ENCODE measurements around the gene TMCO6. TPM values are rescaled to one million over a fixed set of nuclear protein-coding genes. Genes with fewer than 3 reads are reported as not detected.
A peak's percentile ranks its signal among the peaks of the same experiment; 100 is the strongest.

Gene TMCO6
- 28.7 to 32.6 TPM (median 32.2 TPM) in 3 replicates for total RNA-seq (2021)
- Bru-seq, nascent RNA = percentile 75 among the genes with signal in this experiment
- long read RNA-seq, experiment 1, transcript TMCO6-203 (12 exons, 1,887 nt) = major isoform, 25 of 69 reads
- long read RNA-seq, experiment 1, partial matches to known transcripts = 4 of 69 reads
- long read RNA-seq, experiment 1, other reads (novel, unspliced or antisense) = 37 of 69 reads
- long read RNA-seq, experiment 2, transcript TMCO6-203 (12 exons, 1,887 nt) = major isoform, 7 of 22 reads
- long read RNA-seq, experiment 2, partial matches to known transcripts = 8 of 22 reads
- long read RNA-seq, experiment 2, other reads (novel, unspliced or antisense) = 6 of 22 reads
- long read RNA-seq, experiment 3, transcript TMCO6-203 (12 exons, 1,887 nt) = major isoform, 17 of 34 reads
- long read RNA-seq, experiment 3, partial matches to known transcripts = 0 of 34 reads
- long read RNA-seq, experiment 3, other reads (novel, unspliced or antisense) = 15 of 34 reads

DNA sequence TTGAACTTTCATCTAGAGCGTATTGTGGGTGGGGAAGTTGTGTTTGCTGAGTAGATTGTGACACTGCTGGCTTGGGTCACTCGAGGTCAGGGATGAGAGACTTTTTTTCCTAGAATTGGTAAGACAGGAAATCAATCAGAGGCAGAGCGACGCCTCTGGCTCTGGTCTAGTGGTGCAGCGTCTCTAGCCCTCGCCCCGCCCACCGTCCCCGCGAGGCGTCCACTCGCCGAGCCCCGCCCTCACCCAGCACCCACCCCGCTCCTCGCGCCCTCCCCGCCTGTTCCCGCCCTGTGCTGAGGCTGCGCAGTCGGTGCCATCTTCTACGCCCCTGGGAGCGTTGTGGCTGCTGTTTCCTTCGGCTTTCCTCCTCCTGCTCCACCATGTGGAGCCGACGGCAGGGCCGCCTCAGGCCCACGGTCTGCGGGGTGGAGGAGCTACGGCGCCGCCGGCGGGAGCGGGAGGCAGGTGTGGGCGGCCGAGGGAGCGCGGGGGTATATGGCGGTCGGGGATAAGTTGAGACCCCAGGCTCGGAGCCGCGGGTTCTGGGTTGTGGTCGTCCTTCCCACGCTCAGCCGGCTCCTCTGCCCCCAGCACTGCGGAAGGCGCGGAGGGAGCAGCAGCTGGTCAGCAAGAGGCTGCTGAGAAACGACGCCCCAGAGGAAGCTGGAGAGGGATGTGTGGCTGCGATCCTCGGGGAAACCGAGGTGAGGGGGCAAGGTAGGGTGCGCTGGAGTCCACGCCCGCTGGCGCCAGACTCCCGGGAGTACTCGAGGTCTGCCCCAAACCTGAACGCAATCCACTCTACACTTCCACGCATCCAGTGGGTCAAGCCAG lies at the start of gene TMCO6:
TMCO6 (plus strand) TSS at position 304 of the 834 bp plus-strand sequence; CDS start at position 381, 77 bp downstream.
- Mint-ChIP-seq H3K9me3 (peaks cover 6% of the 10 kb centered on the region), H3K36me3 (peaks cover 20% of the 10 kb centered on the region), H3K4me1 (peaks cover 17% of the 10 kb centered on the region), H3K27me3 (ENCODE audit: low read depth) (peaks cover 2% of the 10 kb centered on the region; the same call in 1 of the 2 replicates), H3K27ac (peak within 1 kb of the TSS; percentile 87), H3K4me3 (peak within 1 kb of the TSS; percentile 88)
- DNase-seq (ENCODE audit: low spot score) = peak; percentile 96
- ChIA-PET POLR2A (interaction anchor here (0.9 to 2.9 kb wide), 4 partner anchors 8 to 92 kb away, joined by 4 to 11 read pairs (median 6); partner anchors contain the start of genes APBB3, EIF4EBP3, IK and NDUFA2), CTCF (interaction anchor here (0.7 to 2.3 kb wide), 7 partner anchors 8 to 397 kb away, joined by 3 to 19 read pairs (median 3); partner anchors contain the start of genes EIF4EBP3, HARS1, HARS2 and IK)
- peak; percentile 97 for ATAC-seq
- TF ChIP-seq OVOL2 (CRISPR knock-in tag; IDR thresholded peaks at IDR 0.05; ENCODE audit: borderline replicate concordance) (no peak), ZNF396 (CRISPR knock-in tag; IDR thresholded peaks at IDR 0.05; ENCODE audit: borderline replicate concordance) (no peak), FOXK1 (CRISPR knock-in tag; IDR thresholded peaks at IDR 0.05) (peak; percentile 77), TP53 (CRISPR knock-in tag; IDR thresholded peaks at IDR 0.05) (0 out of 2 replicates have a peak, but pooled peaks have one; percentile 88), ETV6 (CRISPR knock-in tag; IDR thresholded peaks at IDR 0.05) (peak; percentile 83), ZNF121 (CRISPR knock-in tag; IDR thresholded peaks at IDR 0.05) (no peak), FOXP1 (CRISPR knock-in tag; IDR thresholded peaks at IDR 0.05; ENCODE audit: borderline replicate concordance) (peak; percentile 70; the same call in 1 of the 2 replicates), SMAD3 (CRISPR knock-in tag; IDR thresholded peaks at IDR 0.05; ENCODE audit: borderline replicate concordance) (0 out of 2 replicates have a peak, but pooled peaks have one; percentile 19), NFE2L1 (CRISPR knock-in tag; IDR thresholded peaks at IDR 0.05) (0 out of 2 replicates have a peak, but pooled peaks have one; percentile 16), NR1H2 (CRISPR knock-in tag; IDR thresholded peaks at IDR 0.05) (0 out of 2 replicates have a peak, but pooled peaks have one; percentile 18), CREM (CRISPR knock-in tag; IDR thresholded peaks at IDR 0.05) (0 out of 2 replicates have a peak, but pooled peaks have one; percentile 36), CBFB (CRISPR knock-in tag; IDR thresholded peaks at IDR 0.05; ENCODE audit: low read depth) (0 out of 2 replicates have a peak, but pooled peaks have one; percentile 56), NR3C1 (CRISPR knock-in tag; conservative IDR thresholded peaks at IDR 0.05; ENCODE audit: low read depth) (no peak), CREB1 (CRISPR knock-in tag; IDR thresholded peaks at IDR 0.05) (peak; percentile 75; the same call in 1 of the 2 replicates), MYBL2 (CRISPR knock-in tag; IDR thresholded peaks at IDR 0.05) (peak; percentile 45; the same call in 1 of the 2 replicates), JUN (CRISPR knock-in tag; IDR thresholded peaks at IDR 0.05) (peak; percentile 73; the same call in 1 of the 2 replicates), SP1 (CRISPR knock-in tag; conservative IDR thresholded peaks at IDR 0.05) (peak; percentile 72), PRRX2 (CRISPR knock-in tag; IDR thresholded peaks at IDR 0.05) (no peak)
- TF ChIP-seq, protein P1, sequence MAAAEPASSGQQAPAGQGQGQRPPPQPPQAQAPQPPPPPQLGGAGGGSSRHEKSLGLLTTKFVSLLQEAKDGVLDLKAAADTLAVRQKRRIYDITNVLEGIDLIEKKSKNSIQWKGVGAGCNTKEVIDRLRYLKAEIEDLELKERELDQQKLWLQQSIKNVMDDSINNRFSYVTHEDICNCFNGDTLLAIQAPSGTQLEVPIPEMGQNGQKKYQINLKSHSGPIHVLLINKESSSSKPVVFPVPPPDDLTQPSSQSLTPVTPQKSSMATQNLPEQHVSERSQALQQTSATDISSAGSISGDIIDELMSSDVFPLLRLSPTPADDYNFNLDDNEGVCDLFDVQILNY (CRISPR knock-in tag; IDR thresholded peaks at IDR 0.05) = peak; percentile 95
- TF ChIP-seq, protein P2, sequence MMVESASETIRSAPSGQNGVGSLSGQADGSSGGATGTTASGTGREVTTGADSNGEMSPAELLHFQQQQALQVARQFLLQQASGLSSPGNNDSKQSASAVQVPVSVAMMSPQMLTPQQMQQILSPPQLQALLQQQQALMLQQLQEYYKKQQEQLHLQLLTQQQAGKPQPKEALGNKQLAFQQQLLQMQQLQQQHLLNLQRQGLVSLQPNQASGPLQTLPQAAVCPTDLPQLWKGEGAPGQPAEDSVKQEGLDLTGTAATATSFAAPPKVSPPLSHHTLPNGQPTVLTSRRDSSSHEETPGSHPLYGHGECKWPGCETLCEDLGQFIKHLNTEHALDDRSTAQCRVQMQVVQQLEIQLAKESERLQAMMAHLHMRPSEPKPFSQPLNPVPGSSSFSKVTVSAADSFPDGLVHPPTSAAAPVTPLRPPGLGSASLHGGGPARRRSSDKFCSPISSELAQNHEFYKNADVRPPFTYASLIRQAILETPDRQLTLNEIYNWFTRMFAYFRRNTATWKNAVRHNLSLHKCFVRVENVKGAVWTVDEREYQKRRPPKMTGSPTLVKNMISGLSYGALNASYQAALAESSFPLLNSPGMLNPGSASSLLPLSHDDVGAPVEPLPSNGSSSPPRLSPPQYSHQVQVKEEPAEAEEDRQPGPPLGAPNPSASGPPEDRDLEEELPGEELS (CRISPR knock-in tag; IDR thresholded peaks at IDR 0.05) = peak; percentile 56; the same call in 1 of the 2 replicates
- TF ChIP-seq, protein P3, sequence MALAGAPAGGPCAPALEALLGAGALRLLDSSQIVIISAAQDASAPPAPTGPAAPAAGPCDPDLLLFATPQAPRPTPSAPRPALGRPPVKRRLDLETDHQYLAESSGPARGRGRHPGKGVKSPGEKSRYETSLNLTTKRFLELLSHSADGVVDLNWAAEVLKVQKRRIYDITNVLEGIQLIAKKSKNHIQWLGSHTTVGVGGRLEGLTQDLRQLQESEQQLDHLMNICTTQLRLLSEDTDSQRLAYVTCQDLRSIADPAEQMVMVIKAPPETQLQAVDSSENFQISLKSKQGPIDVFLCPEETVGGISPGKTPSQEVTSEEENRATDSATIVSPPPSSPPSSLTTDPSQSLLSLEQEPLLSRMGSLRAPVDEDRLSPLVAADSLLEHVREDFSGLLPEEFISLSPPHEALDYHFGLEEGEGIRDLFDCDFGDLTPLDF (CRISPR knock-in tag; IDR thresholded peaks at IDR 0.05) = 0 out of 2 replicates have a peak, but pooled peaks have one; percentile 71
- TF ChIP-seq, protein P4, sequence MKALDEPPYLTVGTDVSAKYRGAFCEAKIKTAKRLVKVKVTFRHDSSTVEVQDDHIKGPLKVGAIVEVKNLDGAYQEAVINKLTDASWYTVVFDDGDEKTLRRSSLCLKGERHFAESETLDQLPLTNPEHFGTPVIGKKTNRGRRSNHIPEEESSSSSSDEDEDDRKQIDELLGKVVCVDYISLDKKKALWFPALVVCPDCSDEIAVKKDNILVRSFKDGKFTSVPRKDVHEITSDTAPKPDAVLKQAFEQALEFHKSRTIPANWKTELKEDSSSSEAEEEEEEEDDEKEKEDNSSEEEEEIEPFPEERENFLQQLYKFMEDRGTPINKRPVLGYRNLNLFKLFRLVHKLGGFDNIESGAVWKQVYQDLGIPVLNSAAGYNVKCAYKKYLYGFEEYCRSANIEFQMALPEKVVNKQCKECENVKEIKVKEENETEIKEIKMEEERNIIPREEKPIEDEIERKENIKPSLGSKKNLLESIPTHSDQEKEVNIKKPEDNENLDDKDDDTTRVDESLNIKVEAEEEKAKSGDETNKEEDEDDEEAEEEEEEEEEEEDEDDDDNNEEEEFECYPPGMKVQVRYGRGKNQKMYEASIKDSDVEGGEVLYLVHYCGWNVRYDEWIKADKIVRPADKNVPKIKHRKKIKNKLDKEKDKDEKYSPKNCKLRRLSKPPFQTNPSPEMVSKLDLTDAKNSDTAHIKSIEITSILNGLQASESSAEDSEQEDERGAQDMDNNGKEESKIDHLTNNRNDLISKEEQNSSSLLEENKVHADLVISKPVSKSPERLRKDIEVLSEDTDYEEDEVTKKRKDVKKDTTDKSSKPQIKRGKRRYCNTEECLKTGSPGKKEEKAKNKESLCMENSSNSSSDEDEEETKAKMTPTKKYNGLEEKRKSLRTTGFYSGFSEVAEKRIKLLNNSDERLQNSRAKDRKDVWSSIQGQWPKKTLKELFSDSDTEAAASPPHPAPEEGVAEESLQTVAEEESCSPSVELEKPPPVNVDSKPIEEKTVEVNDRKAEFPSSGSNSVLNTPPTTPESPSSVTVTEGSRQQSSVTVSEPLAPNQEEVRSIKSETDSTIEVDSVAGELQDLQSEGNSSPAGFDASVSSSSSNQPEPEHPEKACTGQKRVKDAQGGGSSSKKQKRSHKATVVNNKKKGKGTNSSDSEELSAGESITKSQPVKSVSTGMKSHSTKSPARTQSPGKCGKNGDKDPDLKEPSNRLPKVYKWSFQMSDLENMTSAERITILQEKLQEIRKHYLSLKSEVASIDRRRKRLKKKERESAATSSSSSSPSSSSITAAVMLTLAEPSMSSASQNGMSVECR (CRISPR knock-in tag; IDR thresholded peaks at IDR 0.05; ENCODE audit: borderline replicate concordance) = peak; percentile 61; the same call in 1 of the 2 replicates
- TF ChIP-seq, protein P5, sequence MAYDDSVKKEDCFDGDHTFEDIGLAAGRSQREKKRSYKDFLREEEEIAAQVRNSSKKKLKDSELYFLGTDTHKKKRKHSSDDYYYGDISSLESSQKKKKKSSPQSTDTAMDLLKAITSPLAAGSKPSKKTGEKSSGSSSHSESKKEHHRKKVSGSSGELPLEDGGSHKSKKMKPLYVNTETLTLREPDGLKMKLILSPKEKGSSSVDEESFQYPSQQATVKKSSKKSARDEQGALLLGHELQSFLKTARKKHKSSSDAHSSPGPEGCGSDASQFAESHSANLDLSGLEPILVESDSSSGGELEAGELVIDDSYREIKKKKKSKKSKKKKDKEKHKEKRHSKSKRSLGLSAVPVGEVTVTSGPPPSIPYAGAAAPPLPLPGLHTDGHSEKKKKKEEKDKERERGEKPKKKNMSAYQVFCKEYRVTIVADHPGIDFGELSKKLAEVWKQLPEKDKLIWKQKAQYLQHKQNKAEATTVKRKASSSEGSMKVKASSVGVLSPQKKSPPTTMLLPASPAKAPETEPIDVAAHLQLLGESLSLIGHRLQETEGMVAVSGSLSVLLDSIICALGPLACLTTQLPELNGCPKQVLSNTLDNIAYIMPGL (CRISPR knock-in tag; IDR thresholded peaks at IDR 0.05) = peak; percentile 50; the same call in 1 of the 2 replicates
- TF ChIP-seq, protein P6, sequence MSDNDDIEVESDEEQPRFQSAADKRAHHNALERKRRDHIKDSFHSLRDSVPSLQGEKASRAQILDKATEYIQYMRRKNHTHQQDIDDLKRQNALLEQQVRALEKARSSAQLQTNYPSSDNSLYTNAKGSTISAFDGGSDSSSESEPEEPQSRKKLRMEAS (CRISPR knock-in tag; IDR thresholded peaks at IDR 0.05) = peak; percentile 86
